Gastroesophageal sphincter (tissue), 4 donors: Measurements from ENCODE around the gene RRAGC. TPM values are rescaled to one million over a fixed set of nuclear protein-coding genes. Genes with fewer than 3 reads are reported as not detected.
"Not testable (repeated sequence)": the region's sequence is repeated elsewhere in the genome, so short reads cannot be mapped to it uniquely, and the experiment has no call there.

Source experiments
- ATAC-seq: fragments of 150-250 bp; one replicate; pipeline ENCODE4 v1.9.1; 2016; ENCODE audit warnings: mild to moderate bottlenecking, moderate library complexity
- H3K27ac ChIP-seq, 4 donors: fragments of 200-600 bp; sonication (generic) in 3 of 4; 1 replicate in 3 of 4; 2 replicates in 1 of 4; pipeline ENCODE4 v1.5.1; 2016 to 2019
- H3K27me3 ChIP-seq: fragments of 200-600 bp; sonication (generic); one replicate; pipeline ENCODE4 v1.5.1; 2019
- H3K36me3 ChIP-seq, 2 donors: fragments of 200-600 bp; sonication (generic); one replicate each; pipeline ENCODE4 v1.5.1; 2019; ENCODE audit warnings: control low read depth in 1 of 2
- H3K4me1 ChIP-seq, 3 donors: fragments of 200-600 bp; sonication (generic); 1 replicate in 2 of 3; 2 replicates in 1 of 3; pipeline ENCODE4 v1.5.1; 2016 to 2019; ENCODE audit warnings: control low read depth in 2 of 3
- H3K4me3 ChIP-seq, 2 donors: fragments of 200-600 bp; sonication (generic); one replicate each; pipeline ENCODE4 v1.5.1; 2019; ENCODE audit warnings: mild to moderate bottlenecking in 1 of 2, moderate library complexity in 1 of 2
- H3K9me3 ChIP-seq, 3 donors: fragments of 200-600 bp; sonication (generic); one replicate each; pipeline ENCODE4 v1.5.1; 2017 to 2019; ENCODE audit warnings: control low read depth in 2 of 3
- CTCF ChIP-seq, 4 experiments: fragments of 200-600 bp in 2 of 4; fragments of 450-650 bp in 2 of 4; sonication (generic) in 1 of 4; IDR thresholded peaks; one replicate each; pipeline ENCODE4 v1.5.1; 2017 to 2019; ENCODE audit warnings: antibody characterized with exemption in 4 of 4, mild to moderate bottlenecking in 2 of 4, moderate library complexity in 2 of 4
- EP300 ChIP-seq: sonication (generic); formaldehyde crosslinking; IDR thresholded peaks from one replicate; pipeline ENCODE4 v1.6.1; 2017; ENCODE audit warnings: antibody characterized with exemption, mild to moderate bottlenecking
- POLR2A ChIP-seq, 2 donors: fragments of 450-650 bp; IDR thresholded peaks; one replicate each; pipeline ENCODE4 v1.6.1; 2017; ENCODE audit warnings: antibody characterized with exemption in 2 of 2, mild to moderate bottlenecking in 2 of 2, moderate library complexity in 1 of 2
- POLR2AphosphoS5 ChIP-seq: sonication (generic); formaldehyde crosslinking; IDR thresholded peaks from one replicate; pipeline ENCODE4 v1.6.1; 2017; ENCODE audit warnings: antibody characterized with exemption
- WGBS, 2 donors: methylation state at CpG; one replicate each; pipeline ENCODE4 v1.1.5; 2018; ENCODE audit warnings: low coverage in 1 of 2; 5-methylcytosine and 5-hydroxymethylcytosine counted together
- total RNA-seq, 4 donors: library from RNA; depleted of rRNA; stranded (reverse); fragments of >200 nt; gene quantifications; one replicate each; pipeline ENCODE4 v1.1.0, GENCODE V29; 2016

RRAGC gene
- total RNA-seq, 4 donors from 2014 or later: 19.5 to 25.0 (median 20.5) TPM

GRCh38 chr1:38840281-38840680 is 19.3 kb downstream of the RRAGC start:
- Histone ChIP-seq H3K36me3 (peaks cover 0 to 78% of the 10 kb centered on the region in 2 donors), H3K27ac (no peak overlapping the region), H3K9me3 (no peaks in the 10 kb centered on the region), H3K4me1 (peaks cover 0 to 19% (median 0%) of the 10 kb centered on the region in 3 donors), H3K27me3 (no peaks in the 10 kb centered on the region), H3K4me3 (no peak overlapping the region)
- ATAC-seq: no peak
- TF ChIP-seq EP300 (no peak), POLR2AphosphoS5 (no peak), CTCF (IDR thresholded peaks at IDR 0.05) (no peak), POLR2A (IDR thresholded peaks at IDR 0.05) (no peak)
- 22 to 39% methylated on average over 1 to 2 of the region's 2 CpGs for WGBS, 2 donors

GRCh38 chr1:38839363-38839762 is 20.2 kb downstream of the RRAGC start:
- WGBS, 2 donors: 85% methylated on average over 5 of the region's 9 CpGs
- no peak overlapping the region for H3K27ac ChIP-seq
- H3K9me3 ChIP-seq: no peaks in the 10 kb centered on the region
- H3K27me3 ChIP-seq: no peaks in the 10 kb centered on the region
- H3K4me1 ChIP-seq: peaks cover 0 to 23% (median 0%) of the 10 kb centered on the region in 3 donors
- peaks cover 0 to 69% of the 10 kb centered on the region in 2 donors for H3K36me3 ChIP-seq
- ATAC-seq: no peak
- H3K4me3 ChIP-seq: no peak overlapping the region
- TF ChIP-seq EP300 (no peak), POLR2AphosphoS5 (no peak), CTCF (IDR thresholded peaks at IDR 0.05) (no peak), POLR2A (IDR thresholded peaks at IDR 0.05) (no peak)

GRCh38 chr1:38836316-38836715 is 23.3 kb downstream of the RRAGC start:
- H3K9me3 ChIP-seq, H3K27me3 ChIP-seq, H3K27ac ChIP-seq, ATAC-seq, H3K4me3 ChIP-seq: not testable (repeated sequence)
- Histone ChIP-seq H3K4me1 (peaks cover 0 to 28% (median 0%) of the 10 kb centered on the region in 3 donors), H3K36me3 (peaks cover 0 to 40% of the 10 kb centered on the region in 2 donors)
- 80 to 93% methylated on average over 1 to 10 of the region's 10 CpGs for WGBS, 2 donors

- Histone ChIP-seq H3K27me3 (no peaks in the 10 kb centered on the region), H3K4me1 (peaks cover 0 to 18% (median 0%) of the 10 kb centered on the region in 3 donors), H3K9me3 (no peaks in the 10 kb centered on the region), H3K27ac (no peak overlapping the region), H3K36me3 (peaks cover 0 to 30% of the 10 kb centered on the region in 2 donors), H3K4me3 (no peak overlapping the region)
- ATAC-seq: peak; percentile 71
- TF ChIP-seq CTCF (IDR thresholded peaks at IDR 0.05): peak; percentile 73 to 77 (median 74)
- TF ChIP-seq POLR2A (IDR thresholded peaks at IDR 0.05): no peak
- 17 to 26% methylated on average over 3 of the region's 3 CpGs for WGBS, 2 donors
Observed at GRCh38 chr1:38834937-38835827, 24.4 kb downstream of the RRAGC start.

GRCh38 chr1:38834221-38834782 is 25.3 kb downstream of the RRAGC start:
- ATAC-seq: no peak
- Histone ChIP-seq H3K4me3 (no peak overlapping the region), H3K4me1 (peaks cover 0 to 15% (median 0%) of the 10 kb centered on the region in 3 donors), H3K27ac (no peak overlapping the region), H3K36me3 (peaks cover 0 to 21% of the 10 kb centered on the region in 2 donors), H3K27me3 (no peaks in the 10 kb centered on the region), H3K9me3 (no peaks in the 10 kb centered on the region)
- TF ChIP-seq POLR2A (IDR thresholded peaks at IDR 0.05): no peak
- no peak for TF ChIP-seq EP300
- no peak for TF ChIP-seq POLR2AphosphoS5
- no peak for TF ChIP-seq CTCF (IDR thresholded peaks at IDR 0.05)
- WGBS, 2 donors: 77 to 81% methylated on average over 3 of the region's 3 CpGs
